Colon (tissue), 2 donors: ENCODE results near the gene C3orf22.
"Not testable (repeated sequence)": the region's sequence is repeated elsewhere in the genome, so short reads cannot be mapped to it uniquely, and the experiment has no call there.

Source experiments
- FAIRE-seq: peaks from 2 replicates; lab custom pipeline; 2012; peaks lifted over from hg19 to GRCh38; lab: Jason Lieb, UNC
- donor health status: control.
- donor health status: control.

The C3orf22 gene, protein sequence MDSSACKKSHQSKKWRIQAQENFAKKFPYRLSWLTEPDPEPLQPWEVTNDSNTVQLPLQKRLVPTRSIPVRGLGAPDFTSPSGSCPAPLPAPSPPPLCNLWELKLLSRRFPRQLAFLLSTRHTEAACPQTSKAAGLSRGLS

DNA sequence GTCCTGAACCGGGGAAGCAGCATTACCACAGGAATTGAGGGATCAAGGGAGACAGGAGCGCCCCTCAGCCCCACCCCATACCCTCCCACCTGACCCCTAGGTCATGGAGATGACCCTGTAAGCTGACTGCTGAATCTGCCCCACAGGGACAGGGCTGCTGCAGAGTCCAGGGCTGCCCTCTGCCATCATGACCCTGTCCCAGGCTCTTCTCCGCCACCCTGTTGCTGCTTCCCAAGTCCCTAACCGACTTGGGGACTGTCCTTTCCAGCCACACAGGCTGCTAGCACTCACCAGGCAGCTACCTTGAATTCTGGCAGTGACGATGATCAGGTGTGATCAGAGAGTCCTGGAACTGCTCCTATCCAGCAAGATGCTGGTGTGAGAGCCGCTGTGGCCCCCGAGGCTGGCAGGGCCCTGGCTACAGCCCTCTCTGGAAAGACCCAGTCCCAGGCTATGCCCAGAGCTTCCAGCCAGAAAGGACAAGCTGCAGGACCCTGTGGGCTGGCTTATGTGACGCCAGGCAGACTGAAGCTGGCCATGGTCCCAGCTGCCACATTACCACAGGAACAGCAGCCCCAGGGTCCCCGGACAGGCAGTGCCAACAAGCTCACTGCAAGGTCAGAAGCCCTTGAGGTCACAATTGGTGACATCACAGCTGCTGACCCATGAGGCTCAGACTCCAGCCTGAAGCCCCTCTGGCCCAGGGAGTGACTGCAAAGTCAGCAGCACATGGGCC lies at the start of gene C3orf22:
Gene C3orf22 (minus strand): TSS at position 597 of the 736 bp plus-strand sequence. CDS start 5,542 bp downstream, outside the sequence.
- no peak for FAIRE-seq

DNA sequence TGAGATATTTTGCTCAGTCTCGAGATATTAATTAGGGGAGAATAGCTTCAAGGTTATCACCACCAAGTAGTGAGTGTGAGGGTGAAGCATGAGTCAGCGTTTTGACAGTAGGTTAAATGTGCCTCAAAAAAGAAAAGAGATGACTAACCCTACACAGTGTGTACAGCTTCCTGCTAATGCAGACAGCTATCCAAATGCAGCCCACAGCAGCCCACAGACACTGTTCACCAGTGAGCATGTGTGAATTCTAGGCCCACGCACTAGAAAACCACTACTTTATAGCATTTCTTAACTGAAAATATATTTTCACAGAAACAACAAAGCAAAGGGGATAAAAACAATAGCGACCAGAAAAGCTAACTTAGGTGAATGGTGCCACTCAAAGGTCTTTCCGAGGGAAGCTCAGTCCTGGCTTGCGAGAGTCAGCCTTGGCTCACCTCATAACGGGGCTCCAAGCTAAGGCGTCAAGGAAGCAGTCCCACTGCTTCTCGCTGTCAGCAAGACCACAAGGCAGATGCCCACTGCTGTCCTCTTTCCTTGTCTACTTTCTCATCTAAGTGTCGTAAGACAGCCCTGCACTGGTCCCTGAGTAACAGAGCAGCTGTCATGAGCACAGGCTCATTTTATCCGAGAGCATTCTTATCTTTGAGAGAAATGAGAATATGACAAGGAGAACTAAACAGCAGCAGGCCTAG lies 48.6 kb upstream of the C3orf22 start:
- FAIRE-seq, result no peak

DNA sequence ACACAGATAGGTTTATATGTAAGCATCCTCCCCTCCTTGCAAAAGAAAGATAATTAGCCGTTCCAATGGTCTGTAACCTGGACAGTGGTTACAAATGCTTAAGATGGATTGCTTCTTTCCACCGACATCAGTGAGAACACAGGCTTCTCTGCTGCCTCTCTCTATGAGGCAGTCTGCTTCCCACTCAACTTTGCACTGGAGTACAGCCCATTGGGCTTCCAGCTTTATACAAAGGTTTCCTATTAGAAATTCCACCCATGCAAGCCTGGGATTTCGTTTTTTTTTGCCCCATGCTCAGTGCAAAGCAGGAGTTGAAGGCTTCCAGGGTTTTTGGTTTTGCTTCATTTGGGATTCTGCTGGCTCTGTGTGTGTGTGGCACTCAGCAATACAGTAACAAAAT lies 47.3 kb upstream of the C3orf22 start:
- no peak for FAIRE-seq

DNA sequence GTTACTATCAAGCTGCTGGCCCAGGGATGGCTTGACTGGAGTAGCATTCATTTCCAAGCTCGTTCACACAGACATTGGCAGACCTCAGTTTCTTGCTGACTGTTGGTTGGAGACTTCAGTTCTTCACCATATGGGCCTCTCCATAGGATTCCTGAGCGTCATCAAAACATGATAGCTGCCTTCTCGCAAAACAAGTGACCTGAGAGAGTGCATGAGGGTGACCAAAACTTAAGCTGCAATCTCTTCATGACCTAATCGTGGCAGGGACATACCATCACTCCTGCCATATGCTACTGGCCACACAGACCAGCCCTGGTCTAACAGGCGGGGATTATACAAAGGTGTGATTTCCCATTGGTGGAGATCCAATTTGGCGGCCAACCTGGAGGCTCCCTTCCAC lies 46.0 kb upstream of the C3orf22 start:
- no peak for FAIRE-seq

DNA sequence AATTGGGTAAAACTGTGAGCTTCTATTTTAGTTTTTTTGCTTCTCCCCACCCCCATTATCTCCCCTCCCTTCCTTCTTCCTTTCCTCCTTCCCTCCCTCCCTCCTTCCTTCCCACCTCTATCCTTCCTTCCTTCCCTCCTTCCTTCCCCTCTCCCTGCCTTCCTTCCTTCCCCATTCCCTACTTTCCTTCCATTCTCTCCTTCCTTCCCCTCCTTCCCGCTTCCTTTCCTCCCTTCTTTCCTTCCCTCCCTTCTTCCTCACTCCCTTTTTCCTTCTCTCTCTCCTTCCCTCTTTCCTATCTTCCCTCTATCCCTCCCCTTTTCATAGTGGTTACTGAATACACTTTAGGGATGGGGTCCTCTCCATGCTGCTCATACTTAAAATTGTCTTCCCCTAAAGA lies 40.4 kb upstream of the C3orf22 start:
- no peak for FAIRE-seq

DNA sequence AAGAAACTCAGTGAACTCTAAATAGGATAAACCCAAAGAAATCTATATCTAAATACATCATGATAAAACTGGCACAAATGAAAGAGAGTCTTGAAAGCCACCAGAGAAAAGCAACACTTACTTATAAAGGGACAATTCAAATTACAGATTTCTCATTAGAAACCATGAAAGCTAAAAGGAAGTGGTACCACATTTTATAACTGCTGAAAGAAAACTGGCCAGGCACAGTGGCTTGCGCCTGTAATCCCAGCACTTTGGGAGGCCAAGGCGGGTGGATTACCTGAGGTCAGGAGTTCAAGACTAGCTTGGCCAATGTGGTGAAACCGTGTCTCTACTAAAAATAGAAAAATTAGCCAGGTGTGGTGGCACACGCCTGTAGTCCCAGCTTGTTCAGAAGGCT lies 36.7 kb upstream of the C3orf22 start:
- FAIRE-seq, result not testable (repeated sequence)

DNA sequence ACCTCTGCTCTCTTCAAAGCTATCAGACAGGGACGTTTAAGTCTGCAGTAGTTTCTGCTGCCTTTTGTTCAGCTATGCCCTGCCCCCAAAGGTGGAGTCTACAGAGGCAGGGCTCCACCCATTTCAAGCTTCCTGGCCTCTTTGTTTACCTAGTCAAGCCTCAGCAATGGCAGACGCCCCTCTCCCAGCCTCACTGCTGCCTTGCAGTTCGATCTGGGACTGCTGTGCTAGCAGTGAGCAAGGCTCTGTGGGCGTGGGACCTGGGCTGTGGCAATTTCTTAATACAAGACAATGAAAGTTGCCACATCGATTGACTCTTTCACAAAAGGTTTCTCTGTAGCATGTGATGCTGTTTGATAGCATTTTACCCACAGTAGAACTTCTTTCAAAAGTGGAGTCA lies 32.8 kb upstream of the C3orf22 start:
- FAIRE-seq, result not testable (repeated sequence)

DNA sequence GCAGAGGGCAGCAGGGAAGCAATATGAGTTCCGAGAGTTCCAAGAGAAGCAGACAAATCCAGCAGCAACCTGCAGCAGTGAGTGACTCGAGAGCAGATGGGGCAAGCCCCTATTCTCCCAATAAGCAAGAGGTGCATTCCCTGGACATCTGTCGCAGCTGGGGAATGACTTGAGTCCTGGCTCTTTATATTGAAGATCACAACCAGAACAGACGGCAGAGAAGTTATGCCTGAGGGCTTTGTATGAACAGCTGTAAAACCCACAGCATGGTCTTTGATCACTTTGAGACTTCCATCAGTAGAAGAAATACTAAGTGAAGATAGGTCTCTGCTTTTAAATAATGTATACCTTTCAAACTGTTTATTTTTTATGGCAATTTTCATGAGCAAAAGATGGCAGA lies 23.6 kb upstream of the C3orf22 start:
- FAIRE-seq, result no peak

DNA sequence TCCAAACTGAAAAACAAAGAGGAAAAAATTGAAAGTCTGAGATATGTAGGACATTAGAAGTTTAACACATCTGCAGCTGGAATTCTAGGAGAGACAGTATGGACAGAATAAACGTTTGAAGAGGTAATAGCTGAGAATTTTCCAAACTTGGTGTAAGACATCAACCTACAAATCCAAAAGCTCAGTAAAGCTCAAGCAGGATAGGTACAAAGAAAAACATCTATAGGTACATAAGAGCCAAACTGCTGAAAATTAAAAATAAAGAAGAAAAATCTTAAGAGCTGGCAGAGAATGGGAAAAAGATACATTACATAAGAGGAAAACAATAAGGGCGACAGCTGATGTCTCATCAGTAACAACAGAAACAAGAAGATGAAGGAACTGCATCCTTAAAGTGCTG lies 22.8 kb upstream of the C3orf22 start:
- FAIRE-seq, result no peak

DNA sequence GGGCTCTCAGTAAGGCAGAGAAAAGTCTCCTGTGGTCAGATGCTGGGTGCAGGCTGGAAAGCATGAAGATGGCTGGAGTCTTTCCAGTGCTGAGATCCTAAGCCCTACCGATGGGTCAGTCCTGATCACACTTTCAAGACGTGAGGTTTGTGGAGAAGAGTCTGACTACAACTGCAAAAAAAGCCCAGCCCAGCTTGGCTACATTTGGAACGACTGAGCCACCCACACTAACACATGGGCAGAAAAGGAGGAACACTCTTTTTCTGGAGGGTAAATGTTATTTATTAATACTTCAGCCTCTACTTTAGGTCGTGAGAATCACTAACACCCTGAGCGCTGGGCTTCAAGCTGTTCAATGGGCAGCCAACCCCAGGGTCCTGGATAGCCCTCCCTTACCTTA lies 22.0 kb upstream of the C3orf22 start:
- no peak for FAIRE-seq

DNA sequence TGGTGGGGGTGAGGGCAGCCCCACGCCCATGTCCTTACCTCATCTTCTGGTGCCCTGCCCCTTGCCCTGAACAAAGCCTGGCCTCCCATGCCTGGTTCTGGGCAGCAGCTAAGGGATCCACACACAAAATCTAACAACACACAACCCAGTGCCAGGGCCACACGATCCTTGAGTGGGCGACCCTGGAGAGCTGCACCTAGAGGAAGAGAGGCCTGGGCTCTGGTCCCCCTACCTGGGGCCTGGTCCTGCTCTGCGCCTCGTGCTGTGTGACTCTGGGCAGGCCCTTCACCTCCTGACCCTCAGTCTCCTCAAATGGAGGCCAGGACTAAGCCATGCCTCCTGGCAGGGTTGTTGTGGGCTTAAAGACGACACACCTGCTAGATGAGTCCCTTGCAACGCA lies 20.0 kb upstream of the C3orf22 start:
- no peak for FAIRE-seq

DNA sequence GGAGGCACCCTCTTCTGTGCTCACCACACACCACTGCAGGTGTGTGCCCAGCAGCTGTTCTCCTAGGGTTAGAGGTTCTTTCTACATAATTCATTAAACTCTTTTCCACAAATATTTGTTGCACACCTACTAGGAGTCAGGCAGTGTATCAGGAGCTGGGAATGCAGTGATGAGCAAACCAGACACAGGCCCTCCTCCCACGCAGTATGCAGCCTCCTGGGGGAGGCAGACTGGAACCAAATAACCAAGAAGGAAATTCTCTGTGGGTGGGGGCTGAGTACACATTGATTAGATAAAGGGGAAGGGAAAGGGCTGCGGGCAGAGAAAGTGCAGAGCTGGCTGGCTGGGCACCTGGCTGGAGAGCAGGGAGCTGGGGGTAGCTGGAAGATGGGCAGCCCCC lies 18.5 kb upstream of the C3orf22 start:
- no peak for FAIRE-seq

DNA sequence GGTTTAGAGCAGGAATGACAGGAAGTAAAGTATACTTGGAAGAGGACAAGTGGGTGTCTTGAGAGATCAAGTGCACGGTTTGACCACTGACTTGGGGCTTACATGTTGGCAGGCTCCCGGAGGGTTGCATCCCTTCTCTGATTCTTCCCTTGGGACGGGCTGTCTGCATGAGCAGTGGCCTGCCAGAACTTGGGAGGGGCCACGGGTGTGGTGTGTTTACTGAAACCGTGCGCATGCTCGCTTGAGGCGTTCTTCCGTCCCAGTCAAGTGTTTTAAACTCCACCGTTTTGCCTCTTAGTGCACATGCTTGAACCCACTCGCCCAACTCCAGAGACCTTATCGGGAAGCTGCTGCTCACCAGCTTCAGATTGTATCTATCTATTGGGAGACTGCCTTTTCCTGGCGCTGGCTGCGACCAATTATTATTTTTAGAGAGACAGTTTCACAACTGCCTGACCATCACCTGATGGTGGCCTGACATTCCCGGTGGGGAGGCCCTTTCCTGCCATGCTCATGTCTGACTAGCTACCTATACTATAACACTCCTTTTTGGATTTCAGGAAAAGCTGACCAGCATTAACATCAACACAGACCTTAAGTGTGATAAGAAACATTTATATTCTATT lies 14.9 kb upstream of the C3orf22 start:
- no peak for FAIRE-seq

DNA sequence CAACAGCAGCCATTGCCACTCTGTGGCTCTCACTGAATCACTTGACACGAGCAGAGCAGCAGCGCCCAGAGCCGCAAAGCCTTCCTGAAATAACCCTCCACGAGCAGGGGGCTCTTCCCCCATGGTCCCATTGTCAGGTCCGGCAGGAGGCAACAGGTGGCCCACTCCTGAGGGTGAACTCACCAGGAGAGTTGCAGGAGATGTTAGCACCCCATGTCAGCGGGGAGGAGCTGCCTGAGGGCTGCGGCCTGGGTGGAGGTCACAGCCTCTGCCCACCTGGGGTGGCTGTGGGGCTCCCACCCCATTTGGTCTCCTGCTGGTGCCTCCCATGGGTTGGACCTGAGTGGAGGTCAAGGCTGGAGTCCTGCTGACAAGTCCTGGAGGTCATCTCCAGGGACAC lies 12.3 kb upstream of the C3orf22 start:
- no peak for FAIRE-seq

DNA sequence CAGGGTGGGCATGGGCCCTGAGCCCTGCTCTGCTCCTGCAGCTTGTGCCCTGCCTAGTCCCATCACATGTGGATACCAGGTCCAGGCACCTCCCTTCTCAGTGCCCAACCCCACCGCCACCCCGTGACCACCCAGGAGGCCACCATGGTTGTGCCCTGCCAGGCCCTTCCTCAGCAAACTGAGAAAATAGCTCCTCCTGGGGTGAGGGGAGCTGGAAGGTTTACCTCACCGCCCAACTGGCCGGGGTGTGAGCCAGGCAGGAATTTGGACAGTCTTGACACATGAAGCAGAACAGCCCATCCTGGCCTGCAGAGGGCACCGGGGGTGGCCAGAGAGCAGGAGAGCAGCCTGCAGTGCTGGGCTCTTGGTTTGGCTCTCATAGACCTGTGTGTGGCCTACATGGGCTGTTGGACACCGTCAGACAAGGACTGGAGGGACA lies 11.4 kb upstream of the C3orf22 start:
- no peak for FAIRE-seq

DNA sequence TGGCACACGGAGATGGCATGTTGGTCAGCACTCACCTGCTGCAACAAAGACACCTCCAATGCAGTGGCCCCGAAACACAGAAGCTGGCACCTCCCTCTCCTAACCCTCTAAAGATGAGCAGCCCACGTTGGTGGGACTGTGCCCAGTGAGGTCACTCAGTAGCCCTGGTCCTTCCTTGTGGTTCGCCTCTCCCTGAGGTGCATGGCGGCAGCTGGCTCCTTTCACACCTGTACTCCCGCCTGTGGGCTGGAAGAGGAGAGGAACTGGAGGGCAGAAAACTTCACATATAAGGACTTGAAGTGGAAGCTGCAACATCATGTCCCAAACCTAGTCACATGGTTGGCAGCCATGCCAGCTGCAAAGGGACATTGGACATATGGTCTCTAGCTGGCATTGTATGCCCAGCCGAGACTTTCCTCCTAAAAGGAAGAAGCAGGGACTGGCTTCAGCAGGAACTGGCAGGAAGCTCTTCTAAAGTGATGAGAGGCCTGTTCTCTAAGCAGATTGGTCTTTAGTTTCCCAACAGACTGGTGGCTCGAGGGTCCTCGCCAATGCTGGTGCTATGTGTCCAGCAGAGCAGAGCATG lies 10.8 kb upstream of the C3orf22 start:
- no peak for FAIRE-seq

DNA sequence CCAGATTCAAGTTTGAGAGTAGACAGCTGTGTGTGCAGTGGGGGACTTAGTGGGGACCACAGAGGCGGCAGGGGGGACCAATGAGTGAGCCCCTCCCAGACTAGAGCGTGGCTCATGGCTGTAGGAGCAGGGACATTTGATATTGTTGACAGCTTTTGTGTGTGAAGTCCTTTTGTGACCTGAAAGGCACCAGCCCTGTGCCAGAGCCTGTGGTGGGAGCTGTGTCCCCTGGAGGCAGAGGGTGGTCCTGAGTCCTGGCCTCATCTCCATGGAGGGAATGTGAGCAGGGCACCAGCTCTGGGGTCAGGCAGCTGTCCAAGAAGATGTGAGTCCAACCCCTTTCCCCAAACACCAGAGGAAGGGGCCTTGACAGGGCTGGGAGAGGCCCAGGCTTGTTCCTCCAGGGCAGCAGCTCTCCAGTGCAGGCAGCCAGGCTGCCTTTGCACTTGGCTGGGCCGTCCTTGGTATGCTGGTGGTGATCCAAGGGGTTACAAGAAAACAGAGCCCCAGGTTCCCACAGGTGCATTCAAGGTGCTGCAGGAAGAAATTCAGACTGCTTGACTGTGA lies 10.1 kb upstream of the C3orf22 start:
- no peak for FAIRE-seq

DNA sequence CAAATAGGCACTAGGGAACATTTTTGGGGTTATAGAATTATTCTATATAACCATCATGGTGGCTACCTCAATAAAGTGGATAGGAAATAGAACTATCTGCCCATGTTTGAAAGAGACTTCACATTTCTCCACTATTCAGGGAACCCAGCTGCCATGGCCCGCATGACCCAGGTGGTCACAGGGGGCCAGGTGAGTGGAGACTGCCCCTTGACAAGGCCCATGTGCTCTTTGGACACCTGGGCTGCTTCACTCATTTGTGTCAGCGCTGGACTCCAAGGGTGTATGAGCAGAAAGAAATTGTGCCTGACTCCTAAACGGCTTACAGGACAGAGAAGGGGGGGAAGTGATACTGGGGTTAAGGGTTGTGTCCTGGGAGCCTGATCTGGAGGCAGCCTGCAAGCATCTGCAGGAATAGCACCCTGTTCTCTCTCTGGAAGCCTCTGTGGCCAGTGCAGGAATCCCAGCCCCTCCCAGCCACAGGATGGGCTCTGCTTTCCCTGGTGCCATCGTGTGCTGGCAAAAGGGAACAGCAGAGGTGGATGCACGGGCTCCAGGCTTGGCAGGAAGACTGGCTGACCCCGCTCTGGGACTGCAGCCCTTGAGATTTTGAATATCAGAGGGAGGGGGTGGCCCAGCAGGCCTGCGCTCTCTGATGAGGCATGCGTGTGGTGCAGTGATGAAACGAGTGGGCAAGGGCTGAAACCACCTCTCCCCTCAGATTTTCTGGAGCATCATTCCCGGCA lies 9.1 kb upstream of the C3orf22 start:
- no peak for FAIRE-seq

DNA sequence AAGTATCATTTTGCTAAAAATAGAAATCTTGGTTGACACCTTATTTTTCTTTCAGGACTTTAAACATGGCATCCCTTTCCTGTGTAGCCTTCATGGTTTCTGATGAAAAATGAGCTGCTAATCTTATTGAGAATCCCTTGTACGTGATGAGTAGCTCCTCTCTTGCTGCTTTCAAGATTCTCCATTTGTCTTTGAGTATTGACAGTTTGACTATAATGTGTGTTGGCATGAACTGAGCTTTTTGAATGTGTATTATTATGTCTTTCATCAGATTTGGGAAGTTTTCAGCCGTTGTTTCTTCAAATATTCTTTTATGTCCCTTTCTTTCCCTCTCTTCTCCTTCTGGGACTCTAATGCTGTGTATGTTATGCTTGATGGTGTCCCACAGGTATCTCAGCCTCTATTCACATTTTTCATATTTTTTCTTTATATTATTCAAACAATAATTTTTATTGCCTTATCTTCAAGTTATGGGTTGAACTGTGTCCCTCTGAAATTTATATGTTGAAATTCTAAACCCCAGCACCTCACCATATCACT lies 4.1 kb upstream of the C3orf22 start:
- FAIRE-seq, result no peak

DNA sequence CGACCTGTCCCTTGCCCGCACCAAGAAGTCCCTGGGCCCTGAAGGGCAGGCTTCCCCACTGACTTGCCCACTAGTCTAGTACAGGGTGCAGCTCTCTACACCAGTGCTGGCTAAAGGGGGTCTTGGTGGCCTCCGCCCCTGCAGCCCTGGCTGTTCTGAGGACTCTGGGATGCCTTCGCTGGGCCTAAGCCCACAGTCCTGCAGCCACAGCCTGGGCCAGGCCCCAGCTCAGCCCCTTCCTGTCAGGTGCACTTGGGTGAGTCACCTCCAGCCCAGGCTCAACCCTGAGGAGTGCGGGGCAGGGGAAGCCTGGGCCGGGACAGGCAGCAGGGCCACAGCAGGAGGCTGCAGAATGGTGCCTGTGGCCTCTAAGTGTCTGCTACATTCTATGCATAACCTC lies 971 bp downstream of the C3orf22 start:
- no peak for FAIRE-seq

DNA sequence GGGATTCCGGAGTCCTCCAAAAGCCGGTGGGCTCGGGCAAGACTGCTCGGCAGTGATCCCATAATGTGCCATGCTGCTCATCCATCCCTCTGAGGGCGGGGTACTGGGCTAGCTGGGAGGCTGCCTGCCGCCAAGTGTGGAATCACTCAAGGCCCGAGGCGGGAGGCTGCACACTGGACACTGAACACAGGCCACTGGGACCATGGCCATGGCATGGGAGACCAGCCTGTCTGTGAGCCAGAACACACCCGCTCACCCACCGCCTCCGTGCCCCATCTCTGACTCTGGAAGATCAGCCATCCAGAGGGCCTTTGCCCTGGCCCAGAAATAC lies 1.4 kb downstream of the C3orf22 start:
- no peak for FAIRE-seq
